ENCODE measurements around the gene PEX26. TPM values are rescaled to one million over a fixed set of nuclear protein-coding genes. Genes with fewer than 3 reads are reported as not detected.

Gene PEX26
- total and polyA plus RNA-seq, 2 of the 13 experiments (the other 11 are each of a cell fraction or from before 2014, with no cell fraction given): 10.6 to 25.1 TPM

GRCh38 chr22:18035751-18036150 lies 42.0 kb upstream of the PEX26 start (continued):
- peak; percentile 21; the same call in 1 of the 2 replicates for TF ChIP-seq HIC2 (CRISPR knock-in tag; IDR thresholded peaks at IDR 0.05; ENCODE audit: low read depth)
- TF ChIP-seq ATF4 (CRISPR knock-in tag; IDR thresholded peaks at IDR 0.05): peak in 1 of 2 experiments; percentile 88; a peak in 2 of 4 replicates
- no peak for TF ChIP-seq ZNF691 (CRISPR knock-in tag; IDR thresholded peaks at IDR 0.05; ENCODE audit: borderline replicate concordance, low read depth)
- no peak for TF ChIP-seq PREB (CRISPR knock-in tag; IDR thresholded peaks at IDR 0.05)
- TF ChIP-seq NFYB (CRISPR knock-in tag; IDR thresholded peaks at IDR 0.05): peak; percentile 52
- 0 out of 2 replicates have a peak, but pooled peaks have one; percentile 40 for TF ChIP-seq RFXAP (CRISPR knock-in tag; IDR thresholded peaks at IDR 0.05; ENCODE audit: borderline replicate concordance)
- peak; percentile 47; the same call in 1 of the 2 replicates for TF ChIP-seq FOXA3 (CRISPR knock-in tag; IDR thresholded peaks at IDR 0.05)
- peak; percentile 56; the same call in 1 of the 2 replicates for TF ChIP-seq ATF2 (CRISPR knock-in tag; IDR thresholded peaks at IDR 0.05)
- peak; percentile 77; the same call in 1 of the 2 replicates for TF ChIP-seq SIX4 (CRISPR knock-in tag; IDR thresholded peaks at IDR 0.05)
- no peak for TF ChIP-seq ZNF562 (CRISPR knock-in tag; IDR thresholded peaks at IDR 0.05; ENCODE audit: borderline replicate concordance)
- 0 out of 2 replicates have a peak, but pooled peaks have one; percentile 43 for TF ChIP-seq THAP11 (CRISPR knock-in tag; IDR thresholded peaks at IDR 0.05)
- peak; percentile 40; the same call in 1 of the 2 replicates for TF ChIP-seq SAP130 (CRISPR knock-in tag; IDR thresholded peaks at IDR 0.05; ENCODE audit: low read depth)
- no peak for TF ChIP-seq CCAR2 (optimal IDR thresholded peaks at IDR 0.05; ENCODE audit: low read depth, low read length)
- no peak for TF ChIP-seq HIVEP1 (CRISPR knock-in tag; IDR thresholded peaks at IDR 0.05)
- TF ChIP-seq ZEB1 (IDR thresholded peaks at IDR 0.05; ENCODE audit: insufficient replicate concordance, low read depth): no peak
- TF ChIP-seq HMG20A (CRISPR knock-in tag; IDR thresholded peaks at IDR 0.05; ENCODE audit: borderline replicate concordance): 0 out of 2 replicates have a peak, but pooled peaks have one; percentile 29
- peak; percentile 40; the same call in 1 of the 2 replicates for TF ChIP-seq KDM2A (CRISPR knock-in tag; IDR thresholded peaks at IDR 0.05; ENCODE audit: borderline replicate concordance, low read depth)
- TF ChIP-seq CC2D1A (CRISPR knock-in tag; IDR thresholded peaks at IDR 0.05): no peak
- no peak for TF ChIP-seq ZFP1 (CRISPR knock-in tag; IDR thresholded peaks at IDR 0.05)
- peak; percentile 65 for TF ChIP-seq FOSL2 (CRISPR knock-in tag; IDR thresholded peaks at IDR 0.05)
- TF ChIP-seq ZNF567 (CRISPR knock-in tag; IDR thresholded peaks at IDR 0.05; ENCODE audit: borderline replicate concordance): no peak
- no peak for TF ChIP-seq ZNF879 (CRISPR knock-in tag; IDR thresholded peaks at IDR 0.05)
- no peak for TF ChIP-seq MZF1 (CRISPR knock-in tag; IDR thresholded peaks at IDR 0.05; ENCODE audit: borderline replicate concordance)
